NOMO-1 treated with DMSO at 0.1 percent for 48 hours (cell line): ENCODE data around the gene ORC5.

ENCODE experiments used
- DNase-seq: peaks from one replicate; lab custom pipeline; 2025; ENCODE audit not compliant: unreplicated experiment; lab: John Stamatoyannopoulos, UW

The ORC5 gene

DNA sequence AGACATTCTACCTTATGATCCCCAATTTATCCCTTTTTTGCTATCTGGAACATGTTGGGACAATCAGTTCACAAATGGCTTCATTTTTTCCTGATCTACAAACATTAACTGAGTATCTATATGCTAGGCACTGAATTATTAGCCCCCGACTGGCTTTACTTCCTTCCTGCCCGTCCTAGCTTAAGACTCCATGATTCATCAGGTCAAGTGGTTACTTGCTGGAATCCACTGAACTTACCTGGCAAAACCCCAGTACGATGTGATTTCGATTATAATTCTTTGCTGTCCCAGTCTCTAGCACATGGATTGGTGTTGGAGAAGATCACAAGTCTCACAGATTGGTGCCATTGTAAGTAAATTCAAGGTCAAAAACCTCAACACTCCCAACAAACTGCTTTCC lies 77.1 kb downstream of the ORC5 start:
- DNase-seq, result no peak

DNA sequence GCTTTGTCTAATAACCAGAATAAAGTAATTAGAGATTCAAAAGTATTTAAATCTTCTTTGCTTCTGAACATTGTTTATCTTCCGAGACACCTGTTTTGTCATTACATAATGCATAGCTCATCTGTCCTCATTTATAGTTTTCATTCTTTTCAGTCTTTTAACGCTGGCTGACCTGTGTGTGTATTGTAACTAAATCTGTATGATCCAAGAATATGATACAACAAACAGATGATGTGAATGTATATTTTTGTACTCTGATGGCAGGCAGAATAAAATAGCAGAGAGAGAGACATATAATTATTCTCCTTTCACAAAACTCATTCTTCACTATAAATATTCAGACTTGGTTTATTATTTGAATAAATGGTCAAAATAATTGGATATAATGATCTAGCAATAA lies 80.6 kb downstream of the ORC5 start:
- DNase-seq, result no peak

DNA sequence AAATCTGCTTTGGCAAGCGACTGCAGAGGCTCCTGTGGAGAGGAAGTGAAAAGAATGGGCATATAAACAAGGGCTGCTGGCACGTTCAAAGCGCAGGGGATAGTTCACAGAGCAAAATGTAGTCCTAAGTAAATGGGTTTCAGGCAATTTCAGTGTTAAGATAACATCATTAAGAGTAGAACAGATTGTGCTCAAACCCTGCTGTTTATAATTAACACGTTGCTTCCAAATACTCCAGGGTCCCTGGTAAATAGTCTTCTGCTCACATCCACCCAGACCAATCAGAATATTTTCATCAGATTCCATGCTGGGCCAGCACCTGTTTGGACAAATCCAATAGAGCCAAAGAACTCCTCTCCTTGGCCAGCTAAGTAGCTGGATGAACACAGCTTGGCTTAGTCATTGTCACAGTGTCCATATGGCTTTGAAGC lies 81.4 kb downstream of the ORC5 start:
- no peak for DNase-seq

DNA sequence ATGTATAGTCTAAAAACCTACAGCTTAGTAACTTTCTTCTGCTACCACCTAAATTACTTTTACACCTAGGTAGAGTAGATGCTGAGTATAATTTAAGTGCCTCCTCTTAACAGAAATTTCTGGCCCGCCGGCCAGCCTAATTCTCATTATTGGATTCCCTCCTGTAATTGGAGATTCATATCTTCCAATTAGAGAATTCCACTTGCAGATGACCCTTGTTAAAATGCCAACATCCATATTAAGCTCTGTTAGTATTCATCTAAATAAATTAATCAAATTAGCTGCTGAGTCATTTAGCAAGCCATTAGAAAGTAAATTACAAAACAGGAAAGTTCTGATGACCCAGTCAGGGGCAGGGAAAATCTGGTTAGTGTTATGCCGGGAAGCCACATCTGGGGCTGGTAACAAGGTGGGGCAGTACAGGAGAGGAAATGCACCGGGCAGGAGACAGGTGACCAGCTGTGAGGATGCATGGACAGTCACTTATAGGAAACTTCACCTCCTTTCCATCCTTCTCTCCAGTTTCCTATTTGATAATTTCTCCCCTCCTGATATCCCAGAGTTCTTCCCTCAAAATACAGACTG lies 82.8 kb downstream of the ORC5 start:
- DNase-seq, result no peak

DNA sequence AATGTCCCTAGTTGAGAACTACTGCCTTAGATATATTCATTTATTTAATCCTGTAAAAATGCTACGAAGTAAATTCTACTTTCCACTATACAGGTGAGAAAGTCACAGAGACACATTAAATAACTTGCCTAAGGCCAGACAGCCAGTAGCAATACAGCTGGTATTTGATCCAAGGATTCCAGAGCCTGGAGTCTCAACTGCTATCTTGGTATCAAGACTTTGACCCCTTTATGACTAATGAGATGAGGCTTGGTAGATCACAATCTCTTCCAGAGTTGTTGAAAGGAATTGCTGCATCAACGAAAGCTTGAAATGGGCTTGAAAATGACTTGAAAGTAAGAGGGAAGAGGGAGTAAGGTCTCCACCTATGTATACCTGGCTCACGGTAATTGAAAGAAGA lies 83.3 kb downstream of the ORC5 start:
- no peak for DNase-seq

DNA sequence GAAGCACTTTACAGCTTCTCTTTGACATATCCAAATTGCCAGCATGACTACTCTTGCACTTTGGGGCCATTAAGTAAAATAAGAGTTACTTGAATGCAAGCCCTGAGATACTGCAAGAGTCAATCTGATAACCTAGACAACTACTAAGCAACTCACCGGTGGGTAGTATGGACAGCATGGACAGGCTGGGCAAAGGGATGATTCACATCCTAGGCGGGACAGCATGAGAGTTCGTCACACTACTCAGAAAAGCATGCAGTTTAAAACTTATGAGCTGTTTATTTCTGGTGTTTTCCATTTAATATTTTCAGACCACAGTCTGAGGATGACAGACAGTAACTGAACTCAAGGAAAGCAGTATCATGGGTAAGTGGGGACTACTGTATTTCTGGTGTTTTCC lies 84.0 kb downstream of the ORC5 start:
- no peak for DNase-seq

DNA sequence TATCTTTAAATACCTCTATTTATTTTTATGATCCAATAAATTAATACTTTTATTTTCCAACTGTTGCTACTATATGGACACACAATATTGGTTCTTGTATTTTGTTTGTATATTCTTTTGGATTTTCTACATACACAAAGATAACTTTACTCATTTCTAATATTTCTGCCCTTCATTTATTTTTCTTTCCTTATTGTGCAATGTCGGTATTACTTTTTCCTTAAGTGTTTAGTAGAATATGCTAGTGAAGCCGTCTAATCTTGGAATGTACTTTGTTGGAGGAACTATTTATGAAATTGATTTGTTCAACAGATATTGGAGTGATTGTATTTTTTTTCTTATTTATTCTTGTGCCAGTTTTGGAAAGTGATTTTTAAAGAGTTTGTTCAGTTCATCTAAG lies 94.0 kb downstream of the ORC5 start:
- DNase-seq, result no peak

DNA sequence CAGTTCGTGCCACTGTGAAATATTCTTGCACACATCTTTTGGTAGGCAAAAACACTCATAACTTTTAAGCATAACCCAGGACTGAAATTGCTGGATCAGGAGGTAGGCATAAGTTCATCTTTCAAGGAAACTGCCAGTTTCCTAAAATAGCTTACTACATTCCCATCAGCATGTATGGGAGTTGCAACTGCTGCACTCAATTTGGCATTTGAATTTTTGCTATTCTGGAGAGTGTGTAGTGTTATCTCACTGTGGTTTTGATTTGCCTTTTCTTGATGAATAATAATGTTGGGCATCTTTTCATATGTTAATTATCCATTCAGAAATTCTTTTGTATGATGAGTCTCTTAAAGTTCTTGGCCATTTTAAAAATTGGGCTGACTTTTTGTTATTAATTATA lies 95.2 kb downstream of the ORC5 start:
- DNase-seq, result no peak

DNA sequence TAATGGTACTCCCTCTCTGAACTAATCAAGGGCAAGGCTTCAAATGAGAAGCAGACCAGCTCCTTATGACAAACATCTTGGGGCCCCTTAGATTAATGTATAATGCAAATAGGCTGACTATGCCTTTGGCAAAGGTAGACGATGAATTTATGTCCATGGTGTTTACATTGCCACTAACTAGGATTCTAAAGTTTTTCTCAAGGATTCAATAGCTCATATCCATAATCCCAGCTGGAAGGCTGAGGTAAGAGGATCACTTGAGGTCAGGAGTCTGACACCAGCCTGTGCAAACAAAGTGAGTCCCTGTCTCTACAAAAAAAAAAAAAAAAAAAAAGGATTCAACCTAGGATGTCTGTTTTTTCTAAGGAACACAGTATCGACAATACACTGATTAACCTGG lies 96.5 kb downstream of the ORC5 start:
- no peak for DNase-seq

DNA sequence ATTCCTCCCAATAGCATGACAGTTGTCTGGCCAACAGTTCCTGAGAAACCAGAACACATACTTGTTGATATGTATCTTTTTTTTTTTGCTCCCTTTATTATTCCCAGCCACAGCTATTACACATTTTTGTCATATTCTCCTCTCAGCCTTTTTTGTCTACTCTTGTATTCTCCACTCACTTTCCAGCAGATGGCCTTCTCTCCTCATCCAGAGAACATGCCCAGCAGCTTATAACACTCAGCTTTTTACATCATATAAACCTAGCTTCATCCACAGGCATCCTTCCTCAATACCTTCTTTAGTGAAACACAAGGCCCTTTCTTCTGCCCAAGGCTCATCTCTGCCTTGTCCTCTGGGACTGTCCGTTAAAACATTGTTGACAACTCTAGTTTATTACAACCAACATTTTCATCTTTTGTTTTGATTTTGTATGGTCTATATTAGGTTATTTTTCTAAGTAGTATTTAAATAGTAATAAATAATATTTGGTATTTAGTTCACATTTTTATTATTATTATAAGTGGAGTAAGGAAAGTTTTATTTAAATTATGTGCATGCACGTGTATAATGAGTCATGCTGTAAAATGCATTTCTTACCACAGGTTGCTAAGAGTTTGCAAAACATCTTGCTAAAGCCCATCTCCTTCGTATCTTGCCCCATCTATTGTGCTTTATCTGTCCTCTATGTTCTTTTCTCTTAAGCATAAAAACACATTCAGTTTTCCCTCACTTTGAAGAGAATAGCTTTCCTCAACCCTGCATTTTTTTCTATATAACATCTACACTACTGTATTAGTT lies 101.5 kb downstream of the ORC5 start:
- no peak for DNase-seq

DNA sequence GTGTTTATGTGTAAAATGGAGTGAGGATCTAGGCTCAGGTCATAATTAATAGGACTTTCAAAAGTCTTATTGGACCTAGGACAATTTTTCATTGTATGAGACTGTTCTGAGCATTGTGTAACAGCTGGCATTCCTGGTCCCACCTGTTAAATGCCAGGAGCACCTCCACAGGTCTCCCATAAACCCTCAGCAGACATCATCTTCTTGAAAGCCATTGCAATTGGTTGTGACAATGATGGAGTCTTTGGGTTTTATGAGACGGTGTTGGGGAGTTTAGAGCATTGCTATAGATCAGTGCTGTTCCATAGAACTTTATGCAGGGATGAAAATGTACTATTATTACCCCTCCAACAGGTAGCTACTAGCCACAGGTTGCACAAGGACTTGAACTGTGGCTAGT lies 108.9 kb downstream of the ORC5 start:
- no peak for DNase-seq

DNA sequence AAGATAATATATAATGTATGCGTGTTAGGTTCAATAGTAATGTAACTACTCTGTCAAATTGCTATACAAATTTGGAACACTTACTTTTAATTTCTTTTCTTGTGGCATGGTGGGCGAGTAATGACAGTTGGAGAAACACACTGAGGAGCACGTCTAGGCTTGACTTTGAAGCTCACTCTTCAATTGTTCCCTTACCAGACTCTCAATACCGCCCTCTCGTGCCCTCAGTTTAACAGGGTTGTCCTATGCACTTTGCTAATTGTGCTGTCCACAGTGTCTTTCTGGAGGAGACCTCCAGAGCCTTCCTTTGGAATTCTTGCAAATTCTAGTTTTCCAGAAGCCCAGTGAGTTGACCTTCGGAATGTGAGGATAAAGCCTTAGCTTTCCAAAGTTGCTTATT lies 111.1 kb downstream of the ORC5 start:
- no peak for DNase-seq

DNA sequence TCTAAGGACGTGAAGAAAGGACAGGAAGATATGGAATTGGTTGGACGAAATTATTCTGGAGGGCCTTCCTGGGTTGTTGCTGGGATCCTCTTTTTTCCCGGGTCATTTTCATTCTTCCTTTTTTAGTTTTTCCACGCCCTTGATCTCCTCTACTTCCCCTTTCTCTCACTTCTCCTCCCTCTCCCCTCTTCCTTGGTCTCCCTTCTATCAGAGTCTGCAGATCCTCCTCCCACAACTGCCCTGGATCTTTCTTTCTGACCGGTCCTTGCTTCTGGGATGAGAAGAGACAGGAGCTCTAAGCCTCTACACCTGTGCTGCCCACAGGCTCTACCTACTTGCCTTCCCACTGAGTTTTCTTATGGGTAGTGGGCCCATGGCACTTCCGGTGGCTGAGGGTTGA lies 114.7 kb downstream of the ORC5 start:
- DNase-seq, result no peak

DNA sequence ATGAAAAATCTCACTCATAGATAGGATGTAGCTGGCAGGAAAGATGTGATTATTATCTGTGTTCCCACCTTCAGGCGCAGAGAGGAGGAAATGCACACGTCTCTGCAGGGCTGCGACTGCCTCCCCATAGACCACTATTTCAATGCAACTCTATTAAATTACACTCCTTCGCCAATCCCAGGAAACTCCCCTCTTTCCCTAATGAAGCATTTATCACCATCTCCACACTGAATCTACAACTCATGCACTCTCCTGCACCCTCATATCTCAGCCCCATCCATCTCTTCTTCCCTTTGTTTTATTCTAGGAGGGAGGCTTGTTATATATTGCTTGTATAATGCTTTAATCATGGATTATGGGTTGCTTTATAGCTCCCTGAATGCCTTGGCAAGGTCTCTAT lies 116.6 kb downstream of the ORC5 start:
- DNase-seq, result no peak

DNA sequence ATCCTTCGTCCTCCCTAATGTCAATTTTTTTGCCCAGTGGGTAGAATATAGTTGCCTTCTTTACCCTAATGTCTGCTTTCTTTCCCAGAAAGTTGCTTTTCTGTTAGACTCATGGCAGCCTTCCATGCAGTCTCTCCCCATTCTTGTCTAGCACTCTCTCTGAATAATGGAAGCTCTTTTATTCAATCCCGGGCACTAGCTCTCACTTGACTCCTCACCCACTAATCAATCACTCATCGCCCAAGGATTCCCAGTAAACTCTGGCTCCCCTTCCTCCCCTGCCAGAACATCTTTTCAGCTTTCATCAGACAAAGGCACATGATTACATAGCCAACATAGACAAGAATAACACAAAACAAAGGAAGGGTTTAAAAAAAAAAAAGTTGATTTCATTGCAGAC lies 118.2 kb downstream of the ORC5 start:
- no peak for DNase-seq

DNA sequence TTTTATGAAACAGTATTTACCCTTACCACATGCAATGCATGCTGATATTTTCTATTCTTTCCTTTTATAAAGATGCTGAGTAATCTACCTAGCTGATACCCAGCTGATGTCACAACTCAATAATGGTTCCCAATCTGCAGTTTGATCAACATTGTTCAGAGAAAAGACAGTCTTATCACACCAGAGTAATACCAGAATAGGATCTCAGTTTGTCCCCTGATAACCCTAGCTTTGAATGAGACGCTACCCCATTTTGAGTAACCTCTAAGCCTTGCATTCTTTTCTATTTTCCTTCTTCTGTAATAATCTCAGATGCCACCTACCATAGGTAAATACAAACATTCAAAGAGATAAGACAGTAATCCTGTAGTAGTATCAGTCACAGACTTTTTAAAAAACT lies 118.8 kb downstream of the ORC5 start:
- DNase-seq, result no peak
